Uterus (tissue), 4 donors: ENCODE data around the gene TRIM36. TPM values are rescaled to one million over a fixed set of nuclear protein-coding genes. Genes with fewer than 3 reads are reported as not detected.

Experiments
- DNase-seq, 2 donors: peaks; one replicate each; pipeline ENCODE4 v3.0.0-alpha.2; 2019 to 2020
- H3K27ac ChIP-seq, 2 donors: fragments of 200-600 bp; sonication (generic); 1 replicate in 1 of 2; 2 replicates in 1 of 2; pipeline ENCODE4 v1.5.1; 2016 to 2018
- H3K27me3 ChIP-seq, 2 donors: fragments of 200-600 bp; sonication (generic); one replicate each; pipeline ENCODE4 v1.5.1; 2018 to 2019; ENCODE audit warnings: control low read depth in 1 of 2
- H3K36me3 ChIP-seq, 2 donors: fragments of 200-600 bp; sonication (generic); one replicate each; pipeline ENCODE4 v1.5.1; 2019; ENCODE audit warnings: control low read depth in 1 of 2
- H3K4me1 ChIP-seq, 2 donors: fragments of 200-600 bp; sonication (generic); one replicate each; pipeline ENCODE4 v1.5.1; 2018 to 2019; ENCODE audit warnings: control low read depth in 1 of 2
- H3K4me3 ChIP-seq, 2 donors: fragments of 200-600 bp; sonication (generic); 1 replicate in 1 of 2; 2 replicates in 1 of 2; pipeline ENCODE4 v1.5.1; 2018 to 2019; ENCODE audit warnings: mild to moderate bottlenecking in 1 of 2
- H3K9me3 ChIP-seq, 2 donors: fragments of 200-600 bp; sonication (generic); one replicate each; pipeline ENCODE4 v1.5.1; 2019; ENCODE audit warnings: control low read depth in 1 of 2
- POLR2A ChIP-seq, 2 donors: fragments of 450-650 bp; IDR thresholded peaks; one replicate each; pipeline ENCODE4 v1.6.1; 2016; ENCODE audit warnings: antibody characterized with exemption in 2 of 2, mild to moderate bottlenecking in 1 of 2, moderate library complexity in 1 of 2
- intact Hi-C: fragments of 100-400 bp; cut with DNase I; formaldehyde crosslinking; loops from one replicate; pipeline ENCODE4 v1.15.1; 2023; ENCODE audit warnings: low total_unique reads
- total RNA-seq, 4 donors: library from RNA; depleted of rRNA in 3 of 4; stranded (reverse); fragments of >200 nt in 3 of 4; gene quantifications; one replicate each; pipeline versions ENCODE4 v1.1.0 to v1.2.4, GENCODE V29; 2014 to 2023
- TF ChIP-seq, protein P1 (sequence below), 4 experiments: fragments of 200-600 bp in 2 of 4; fragments of 450-650 bp in 2 of 4; sonication (generic) in 2 of 4; IDR thresholded peaks; one replicate each; pipeline ENCODE4 v1.5.1; 2016 to 2019; ENCODE audit warnings: antibody characterized with exemption in 4 of 4, mild to moderate bottlenecking in 2 of 4, moderate library complexity in 1 of 4
- donor health status: DM: yes; HTN: yes; CAD: no.

TRIM36 gene, protein sequence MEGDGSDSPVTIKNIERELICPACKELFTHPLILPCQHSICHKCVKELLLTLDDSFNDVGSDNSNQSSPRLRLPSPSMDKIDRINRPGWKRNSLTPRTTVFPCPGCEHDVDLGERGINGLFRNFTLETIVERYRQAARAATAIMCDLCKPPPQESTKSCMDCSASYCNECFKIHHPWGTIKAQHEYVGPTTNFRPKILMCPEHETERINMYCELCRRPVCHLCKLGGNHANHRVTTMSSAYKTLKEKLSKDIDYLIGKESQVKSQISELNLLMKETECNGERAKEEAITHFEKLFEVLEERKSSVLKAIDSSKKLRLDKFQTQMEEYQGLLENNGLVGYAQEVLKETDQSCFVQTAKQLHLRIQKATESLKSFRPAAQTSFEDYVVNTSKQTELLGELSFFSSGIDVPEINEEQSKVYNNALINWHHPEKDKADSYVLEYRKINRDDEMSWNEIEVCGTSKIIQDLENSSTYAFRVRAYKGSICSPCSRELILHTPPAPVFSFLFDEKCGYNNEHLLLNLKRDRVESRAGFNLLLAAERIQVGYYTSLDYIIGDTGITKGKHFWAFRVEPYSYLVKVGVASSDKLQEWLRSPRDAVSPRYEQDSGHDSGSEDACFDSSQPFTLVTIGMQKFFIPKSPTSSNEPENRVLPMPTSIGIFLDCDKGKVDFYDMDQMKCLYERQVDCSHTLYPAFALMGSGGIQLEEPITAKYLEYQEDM
- 1 to 10 TPM in 3 of 4 donors, under 1 TPM in 1; 0.29 to 6.4 (median 1.7) TPM for total RNA-seq

DNA sequence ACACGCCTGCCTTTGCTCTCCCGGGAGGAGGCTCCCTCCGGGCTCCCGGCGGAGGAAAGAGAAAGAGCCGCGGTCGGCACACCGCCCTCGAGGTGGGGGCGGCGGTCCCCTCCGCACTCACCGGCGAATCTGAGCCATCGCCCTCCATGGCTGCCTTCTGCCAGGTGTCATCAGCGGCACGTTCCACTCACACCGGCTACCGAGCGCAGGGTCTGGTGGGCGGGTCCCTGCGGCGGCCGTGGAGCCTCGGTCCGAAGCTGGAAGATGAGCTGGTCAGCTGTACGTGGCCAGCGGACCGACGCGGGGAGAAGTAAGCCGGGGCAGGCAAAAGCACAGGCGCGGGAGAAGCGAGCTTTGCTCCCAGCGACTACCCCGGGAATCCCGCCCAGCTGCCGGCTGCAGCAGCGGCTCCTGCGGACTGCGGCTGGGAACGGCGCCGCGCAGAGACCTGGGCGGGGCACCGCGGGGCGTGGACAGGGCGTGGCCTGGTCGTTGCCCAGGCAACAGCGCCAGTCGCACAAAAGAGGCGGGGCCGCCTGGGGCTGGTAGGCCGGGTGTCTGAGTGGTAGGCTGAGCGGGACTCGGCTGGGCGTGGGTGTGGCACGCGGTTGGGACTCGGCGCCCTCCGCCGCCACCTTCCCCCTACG lies at the start of gene TRIM36:
Gene TRIM36, minus strand, starts transcription at position 422 of the 647 bp plus-strand sequence. Its CDS starts 274 bp downstream, at position 148.
- peak; percentile 78 to 89 for DNase-seq
- intact Hi-C loops = no loop called here
- Histone ChIP-seq H3K36me3 (no peaks in the 10 kb centered on the region), H3K27me3 (peaks cover 0 to 28% of the 10 kb centered on the region in 2 donors), H3K4me1 (peaks cover 0 to 7% of the 10 kb centered on the region in 2 donors), H3K27ac (peak within 1 kb of the TSS in 1 of 2 donors; percentile 37), H3K4me3 (peak within 1 kb of the TSS; percentile 43 to 57), H3K9me3 (no peaks in the 10 kb centered on the region)
- TF ChIP-seq, protein P1, sequence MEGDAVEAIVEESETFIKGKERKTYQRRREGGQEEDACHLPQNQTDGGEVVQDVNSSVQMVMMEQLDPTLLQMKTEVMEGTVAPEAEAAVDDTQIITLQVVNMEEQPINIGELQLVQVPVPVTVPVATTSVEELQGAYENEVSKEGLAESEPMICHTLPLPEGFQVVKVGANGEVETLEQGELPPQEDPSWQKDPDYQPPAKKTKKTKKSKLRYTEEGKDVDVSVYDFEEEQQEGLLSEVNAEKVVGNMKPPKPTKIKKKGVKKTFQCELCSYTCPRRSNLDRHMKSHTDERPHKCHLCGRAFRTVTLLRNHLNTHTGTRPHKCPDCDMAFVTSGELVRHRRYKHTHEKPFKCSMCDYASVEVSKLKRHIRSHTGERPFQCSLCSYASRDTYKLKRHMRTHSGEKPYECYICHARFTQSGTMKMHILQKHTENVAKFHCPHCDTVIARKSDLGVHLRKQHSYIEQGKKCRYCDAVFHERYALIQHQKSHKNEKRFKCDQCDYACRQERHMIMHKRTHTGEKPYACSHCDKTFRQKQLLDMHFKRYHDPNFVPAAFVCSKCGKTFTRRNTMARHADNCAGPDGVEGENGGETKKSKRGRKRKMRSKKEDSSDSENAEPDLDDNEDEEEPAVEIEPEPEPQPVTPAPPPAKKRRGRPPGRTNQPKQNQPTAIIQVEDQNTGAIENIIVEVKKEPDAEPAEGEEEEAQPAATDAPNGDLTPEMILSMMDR (IDR thresholded peaks at IDR 0.05) = no peak
- peak; percentile 61 to 63 for TF ChIP-seq POLR2A (IDR thresholded peaks at IDR 0.05)

DNA sequence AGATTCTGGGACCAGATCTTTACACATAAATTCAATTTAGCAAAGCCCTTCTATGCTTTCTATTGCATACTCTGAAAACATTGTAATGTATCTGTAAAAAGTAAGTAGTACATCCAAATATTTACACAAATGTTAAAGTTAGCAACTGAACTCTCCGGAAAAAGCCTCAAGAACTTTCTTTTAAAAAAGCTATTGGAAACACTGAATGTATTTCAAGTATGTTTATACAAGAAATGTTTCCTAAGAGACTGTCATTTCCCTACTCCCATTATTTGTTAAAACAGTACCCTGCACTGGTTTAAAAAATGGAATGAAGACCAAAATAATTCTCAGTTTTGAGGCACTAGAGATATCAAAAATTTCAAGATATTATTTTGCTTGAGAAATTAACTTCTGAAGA lies 44.8 kb upstream of the TRIM36 start:
- no peaks in the 10 kb centered on the region for H3K9me3 ChIP-seq
- DNase-seq = no peak
- no peak for TF ChIP-seq POLR2A (IDR thresholded peaks at IDR 0.05)
- TF ChIP-seq, protein P1 (IDR thresholded peaks at IDR 0.05) = no peak
- H3K27me3 ChIP-seq = no peaks in the 10 kb centered on the region
- intact Hi-C loops = no loop called here
- H3K4me1 ChIP-seq = no peaks in the 10 kb centered on the region
- no peak overlapping the region for H3K4me3 ChIP-seq
- no peak overlapping the region for H3K27ac ChIP-seq
- no peaks in the 10 kb centered on the region for H3K36me3 ChIP-seq

DNA sequence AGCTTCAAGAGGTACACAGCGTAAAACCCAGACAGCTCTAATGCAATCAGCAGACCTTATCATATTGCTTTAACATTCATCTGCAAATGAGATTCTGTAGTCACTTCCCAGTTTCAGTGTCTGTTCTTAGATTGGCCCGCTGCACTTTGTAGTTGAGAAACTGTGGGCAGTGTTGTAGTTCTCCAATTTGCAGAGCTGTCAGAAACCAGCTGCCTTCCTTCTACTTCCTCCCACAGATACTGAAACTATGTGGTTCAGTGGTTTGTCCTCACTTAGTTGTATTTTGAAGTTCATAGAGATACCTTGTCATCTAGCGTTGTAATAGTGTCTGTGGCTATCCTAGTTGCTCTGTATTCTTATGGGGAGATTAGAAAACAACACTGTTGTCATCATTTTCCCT lies 39.6 kb upstream of the TRIM36 start:
- no peaks in the 10 kb centered on the region for H3K9me3 ChIP-seq
- TF ChIP-seq, protein P1 (IDR thresholded peaks at IDR 0.05) = no peak
- no peak for TF ChIP-seq POLR2A (IDR thresholded peaks at IDR 0.05)
- no peaks in the 10 kb centered on the region for H3K27me3 ChIP-seq
- no peak overlapping the region for H3K4me3 ChIP-seq
- intact Hi-C loops = no loop called here
- H3K36me3 ChIP-seq = no peaks in the 10 kb centered on the region
- H3K4me1 ChIP-seq = no peaks in the 10 kb centered on the region
- no peak for DNase-seq
- no peak overlapping the region for H3K27ac ChIP-seq

DNA sequence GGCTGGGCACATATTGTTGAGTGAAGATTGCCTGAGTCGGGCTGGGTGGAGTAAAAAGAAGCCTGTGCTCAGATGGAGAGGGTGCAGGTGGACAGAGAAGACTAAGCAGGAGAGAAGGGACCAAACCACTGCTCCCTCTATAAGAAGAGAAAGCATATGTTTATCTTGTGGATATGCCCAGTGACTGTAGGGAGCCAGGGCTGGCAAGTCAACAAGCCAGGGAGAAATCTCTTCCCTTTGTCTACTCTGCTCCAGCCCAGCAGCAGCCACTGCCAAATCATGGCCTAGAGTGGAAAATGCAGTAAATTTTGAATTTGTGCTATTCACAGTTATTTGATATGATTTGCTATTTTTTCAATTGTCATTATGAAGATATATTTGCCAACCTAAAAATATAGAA lies 33.2 kb upstream of the TRIM36 start:
- Histone ChIP-seq H3K4me3 (no peak overlapping the region), H3K27me3 (no peaks in the 10 kb centered on the region), H3K36me3 (no peaks in the 10 kb centered on the region), H3K9me3 (no peaks in the 10 kb centered on the region), H3K27ac (no peak overlapping the region), H3K4me1 (no peaks in the 10 kb centered on the region)
- no peak for TF ChIP-seq POLR2A (IDR thresholded peaks at IDR 0.05)
- TF ChIP-seq, protein P1 (IDR thresholded peaks at IDR 0.05) = no peak
- DNase-seq = no peak
- intact Hi-C loops = no loop called here
